LNCAP (cell line): ENCODE results near the gene LCN12.

Experiments used
- CTCF ChIP-seq: fragments of 450-650 bp; IDR thresholded peaks from 2 replicates; pipeline ENCODE4 v1.5.1; 2017; ENCODE audit warnings: mild to moderate bottlenecking

The LCN12 gene

GRCh38 chr9:136913701-136914438, 38.2 kb upstream of the LCN12 start:
- no peak for TF ChIP-seq CTCF

- TF ChIP-seq CTCF = no peak
These were observed 36.3 kb upstream of the LCN12 start for GRCh38 chr9:136915632-136916329.

GRCh38 chr9:136916330-136917184, 35.5 kb upstream of the LCN12 start:
- no peak for TF ChIP-seq CTCF

- no peak for TF ChIP-seq CTCF
These were observed 34.2 kb upstream of the LCN12 start for GRCh38 chr9:136917902-136918301.

- TF ChIP-seq CTCF = no peak
These were observed 32.0 kb upstream of the LCN12 start for GRCh38 chr9:136920069-136920468.

GRCh38 chr9:136920734-136921231, 31.3 kb upstream of the LCN12 start:
- TF ChIP-seq CTCF = no peak

GRCh38 chr9:136921307-136921706, 30.8 kb upstream of the LCN12 start:
- TF ChIP-seq CTCF = no peak
